ENCODE data around the gene CBFA2T2. TPM values are rescaled to one million over a fixed set of nuclear protein-coding genes. Genes with fewer than 3 reads are reported as not detected.

Gene CBFA2T2
- total RNA-seq, 2 experiments from 2014 or later: 10.2 to 10.9 TPM

DNA sequence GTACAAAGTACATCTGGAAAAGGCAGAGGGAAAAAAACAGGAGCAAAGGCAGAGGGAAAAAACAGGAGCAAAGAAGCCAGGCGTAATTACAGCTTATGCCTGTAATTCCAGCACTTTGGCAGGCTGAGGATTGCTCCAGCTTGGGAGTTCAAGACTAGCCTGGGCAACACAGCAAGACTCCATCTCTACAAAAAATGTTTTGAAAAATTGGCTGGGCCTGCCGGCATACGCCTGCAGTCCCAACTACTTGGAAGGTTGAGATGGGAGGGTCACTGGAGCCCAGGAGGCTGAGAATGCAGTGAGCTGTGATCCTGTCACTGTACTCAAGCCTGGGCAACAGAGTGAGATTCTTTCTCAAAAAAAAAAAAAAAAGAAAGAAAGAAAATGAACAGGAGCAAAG lies 19.0 kb upstream of the CBFA2T2 start:
- Mint-ChIP-seq H3K27ac (no peak overlapping the region), H3K36me3 (ENCODE audit: low read depth) (no peaks in the 10 kb centered on the region), H3K27me3 (peaks cover 1% of the 10 kb centered on the region), H3K4me1 (ENCODE audit: low read depth) (no peaks in the 10 kb centered on the region), H3K4me3 (no peak overlapping the region), H3K9me3 (no peaks in the 10 kb centered on the region)
- ChIA-PET POLR2A (no interaction called here), CTCF (interaction anchor here (0.7 kb wide), 1 partner anchor 13 kb away, joined by 3 read pairs; no protein-coding TSS in a partner anchor)
- TF ChIP-seq, protein P1, sequence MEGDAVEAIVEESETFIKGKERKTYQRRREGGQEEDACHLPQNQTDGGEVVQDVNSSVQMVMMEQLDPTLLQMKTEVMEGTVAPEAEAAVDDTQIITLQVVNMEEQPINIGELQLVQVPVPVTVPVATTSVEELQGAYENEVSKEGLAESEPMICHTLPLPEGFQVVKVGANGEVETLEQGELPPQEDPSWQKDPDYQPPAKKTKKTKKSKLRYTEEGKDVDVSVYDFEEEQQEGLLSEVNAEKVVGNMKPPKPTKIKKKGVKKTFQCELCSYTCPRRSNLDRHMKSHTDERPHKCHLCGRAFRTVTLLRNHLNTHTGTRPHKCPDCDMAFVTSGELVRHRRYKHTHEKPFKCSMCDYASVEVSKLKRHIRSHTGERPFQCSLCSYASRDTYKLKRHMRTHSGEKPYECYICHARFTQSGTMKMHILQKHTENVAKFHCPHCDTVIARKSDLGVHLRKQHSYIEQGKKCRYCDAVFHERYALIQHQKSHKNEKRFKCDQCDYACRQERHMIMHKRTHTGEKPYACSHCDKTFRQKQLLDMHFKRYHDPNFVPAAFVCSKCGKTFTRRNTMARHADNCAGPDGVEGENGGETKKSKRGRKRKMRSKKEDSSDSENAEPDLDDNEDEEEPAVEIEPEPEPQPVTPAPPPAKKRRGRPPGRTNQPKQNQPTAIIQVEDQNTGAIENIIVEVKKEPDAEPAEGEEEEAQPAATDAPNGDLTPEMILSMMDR (IDR thresholded peaks at IDR 0.05): no peak
- DNase-seq (no peak), ATAC-seq (no peak)
- intact Hi-C loops (cut with micrococcal nuclease): no loop called here

DNA sequence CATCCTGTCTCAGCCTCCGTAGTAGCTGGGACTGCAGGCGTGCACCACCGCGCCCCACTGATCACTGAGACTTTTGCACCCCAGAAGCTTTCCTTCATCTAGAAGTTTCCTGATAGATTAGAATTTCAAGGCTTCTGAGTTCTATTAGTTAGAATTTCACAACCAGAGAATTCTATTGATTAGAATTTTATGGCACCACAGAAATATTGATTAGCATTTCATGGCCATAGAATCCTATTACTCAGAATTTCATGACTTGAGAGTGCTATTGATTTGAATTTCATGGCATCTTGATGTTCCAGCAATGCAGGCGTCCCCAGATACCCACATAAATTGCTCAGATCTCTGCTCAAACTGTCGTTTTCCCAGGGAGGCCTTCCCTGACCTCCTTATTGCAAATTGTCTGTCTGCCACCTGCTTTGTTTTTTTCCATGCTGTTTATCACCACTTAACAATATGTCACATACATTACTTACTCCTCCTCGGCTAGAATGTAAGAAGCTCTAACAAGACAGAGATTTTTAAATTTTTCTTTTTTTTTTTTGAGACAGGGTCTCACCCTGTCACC lies 16.9 kb upstream of the CBFA2T2 start:
- ChIA-PET POLR2A (no interaction called here), CTCF (interaction anchor here (0.5 to 1.4 kb wide), 4 partner anchors 16 to 1196 kb away, joined by 3 to 5 read pairs (median 3); no protein-coding TSS in a partner anchor)
- TF ChIP-seq, protein P1 (IDR thresholded peaks at IDR 0.05): no peak
- no peaks in the 10 kb centered on the region for H3K36me3 Mint-ChIP-seq (ENCODE audit: low read depth)
- no peaks in the 10 kb centered on the region for H3K4me1 Mint-ChIP-seq (ENCODE audit: low read depth)
- H3K27ac Mint-ChIP-seq: no peak overlapping the region
- no peaks in the 10 kb centered on the region for H3K9me3 Mint-ChIP-seq
- no peak for ATAC-seq
- DNase-seq: no peak
- H3K27me3 Mint-ChIP-seq: peaks cover 1% of the 10 kb centered on the region
- intact Hi-C loops (cut with micrococcal nuclease): no loop called here
- H3K4me3 Mint-ChIP-seq: no peak overlapping the region

DNA sequence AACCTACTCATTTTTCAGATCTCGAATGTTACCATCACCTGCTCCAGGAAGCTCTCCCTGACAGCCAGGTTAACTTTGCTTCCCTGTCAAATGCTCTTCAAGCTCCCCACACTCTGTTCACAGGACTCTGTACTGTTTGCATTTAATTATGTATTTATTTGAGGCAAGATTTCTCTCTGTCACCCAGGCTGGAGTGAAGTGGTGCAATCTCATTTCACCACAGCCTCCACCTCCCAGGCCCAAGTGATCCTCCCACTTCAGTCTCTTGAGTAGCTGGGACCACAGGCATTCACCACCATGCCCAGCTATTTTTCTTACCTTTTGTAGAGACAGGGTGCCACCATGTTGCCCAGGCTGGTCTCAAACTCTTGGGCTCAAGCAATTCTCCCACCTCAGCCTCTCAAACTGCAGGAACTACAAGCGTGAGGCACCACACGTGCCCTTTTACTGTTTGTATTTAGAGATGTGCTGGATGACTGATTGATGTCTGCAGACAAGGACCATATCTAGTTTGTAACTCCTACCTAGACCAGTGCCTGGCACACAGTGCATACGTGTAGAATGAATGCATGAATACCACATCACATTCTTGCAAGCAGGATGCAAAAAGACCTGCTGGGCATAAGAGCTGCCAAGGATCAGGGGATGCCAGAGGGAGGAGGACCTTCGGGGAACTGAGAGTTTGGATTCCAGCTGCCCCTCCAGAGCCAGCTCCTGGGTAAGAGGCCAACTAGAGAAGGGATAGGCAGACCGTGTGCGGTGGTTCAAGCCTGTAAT lies 15.6 kb upstream of the CBFA2T2 start:
- intact Hi-C loops (cut with micrococcal nuclease): no loop called here
- CTCF ChIA-PET: interaction anchor here (1.4 to 1.5 kb wide), 2 partner anchors 17 to 179 kb away, joined by 4 to 5 read pairs; no protein-coding TSS in a partner anchor

DNA sequence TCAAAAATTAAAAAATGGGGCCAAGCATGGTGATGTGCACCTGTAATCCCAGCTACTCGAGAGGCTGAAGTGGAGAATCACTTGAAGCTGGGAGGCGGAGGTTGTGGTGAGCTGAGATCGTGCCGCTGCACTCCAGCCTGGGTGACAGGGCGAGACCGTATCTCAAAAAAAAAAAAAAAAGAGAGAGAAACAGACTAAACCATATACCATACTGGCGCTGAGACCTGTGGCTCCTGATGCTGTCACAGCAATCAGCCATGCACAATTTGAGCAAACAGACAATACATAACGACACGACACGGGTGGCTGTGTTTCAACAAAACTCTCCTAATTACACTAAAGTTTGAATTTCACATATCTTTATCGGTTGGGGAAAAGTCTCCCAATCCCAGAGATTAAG lies 14.9 kb upstream of the CBFA2T2 start:
- Mint-ChIP-seq H3K27me3 (peaks cover 1% of the 10 kb centered on the region), H3K36me3 (ENCODE audit: low read depth) (no peaks in the 10 kb centered on the region), H3K9me3 (no peaks in the 10 kb centered on the region), H3K27ac (no peak overlapping the region), H3K4me3 (no peak overlapping the region), H3K4me1 (ENCODE audit: low read depth) (no peaks in the 10 kb centered on the region)
- TF ChIP-seq, protein P1 (IDR thresholded peaks at IDR 0.05): no peak
- ChIA-PET POLR2A (interaction anchor here (0.6 to 1.3 kb wide), 2 partner anchors 12 to 46 kb away, joined by 3 read pairs; no protein-coding TSS in a partner anchor), CTCF (interaction anchor here (1.5 kb wide), 1 partner anchor 178 kb away, joined by 4 read pairs; no protein-coding TSS in a partner anchor)
- intact Hi-C loops (cut with micrococcal nuclease): no loop called here
- DNase-seq (no peak), ATAC-seq (no peak)

More for the DNA sequence above, 15.6 kb upstream of the CBFA2T2 start:
- Mint-ChIP-seq H3K9me3 (no peaks in the 10 kb centered on the region), H3K4me1 (ENCODE audit: low read depth) (no peaks in the 10 kb centered on the region), H3K4me3 (no peak overlapping the region), H3K36me3 (ENCODE audit: low read depth) (no peaks in the 10 kb centered on the region), H3K27ac (no peak overlapping the region), H3K27me3 (peaks cover 1% of the 10 kb centered on the region)
- POLR2A ChIA-PET: interaction anchor here (0.6 kb wide), 1 partner anchor 46 kb away, joined by 3 read pairs; no protein-coding TSS in a partner anchor
- DNase-seq: no peak
- TF ChIP-seq, protein P1 (IDR thresholded peaks at IDR 0.05): no peak
- ATAC-seq: no peak
